Lower lobe of right lung (tissue), 2 donors: ENCODE results near the gene PABPN1L. TPM values are rescaled to one million over a fixed set of nuclear protein-coding genes. Genes with fewer than 3 reads are reported as not detected.
A peak's percentile ranks its signal among the peaks of the same experiment; 100 is the strongest.

Experiments used
- ATAC-seq, 2 donors: fragments of 200-7000 bp; cut with Tn5 transposase; one replicate each; pipeline ENCODE4 v1.9.1; 2020 to 2022; ENCODE audit warnings: mild to moderate bottlenecking in 2 of 2, moderate library complexity in 2 of 2
- DNase-seq: peaks from one replicate; pipeline ENCODE4 v3.0.0-alpha.2; 2020
- H3K27ac ChIP-seq: fragments of 200-600 bp; one replicate; pipeline ENCODE4 v1.8.0; 2022
- H3K27me3 ChIP-seq: fragments of 200-600 bp; one replicate; pipeline ENCODE4 v1.8.0; 2022; ENCODE audit warnings: low read depth
- H3K36me3 ChIP-seq: fragments of 200-600 bp; one replicate; pipeline ENCODE4 v1.8.0; 2022; ENCODE audit warnings: mild to moderate bottlenecking
- H3K4me1 ChIP-seq: fragments of 200-600 bp; one replicate; pipeline ENCODE4 v1.8.0; 2022
- H3K4me3 ChIP-seq: fragments of 200-600 bp; one replicate; pipeline ENCODE4 v1.8.0; 2022; ENCODE audit warnings: mild to moderate bottlenecking
- H3K9me3 ChIP-seq: fragments of 200-600 bp; one replicate; pipeline ENCODE4 v1.8.0; 2022
- CTCF ChIP-seq: fragments of 200-600 bp; IDR thresholded peaks from one replicate; pipeline ENCODE4 v1.8.0; 2022; ENCODE audit warnings: antibody characterized with exemption, mild to moderate bottlenecking
- intact Hi-C: fragments of 100-400 bp; cut with DNase I; formaldehyde crosslinking; loops from one replicate; pipeline ENCODE4 v1.11.0; 2022
- total RNA-seq: library from RNA; stranded (reverse); fragmentation: NEBNext Ultra II Directional; extraction: Animal tissue kit (Norgen Biotek cat#: 25700); gene quantifications from one replicate; pipeline ENCODE4 v1.2.1, GENCODE V29; 2021
- donor health status: DM: no; HTN: yes; CAD: no; lungs with severe emphysema.

Gene PABPN1L
- total RNA-seq, 1 donor from 2014 or later: not detected

GRCh38 chr16:88853325-88853941 is 13.0 kb downstream of the PABPN1L start:
- H3K36me3 ChIP-seq: peaks cover 24% of the 10 kb centered on the region
- TF ChIP-seq CTCF: no peak
- ATAC-seq: no peak
- DNase-seq: peak; percentile 74
- no peaks in the 10 kb centered on the region for H3K9me3 ChIP-seq
- H3K27me3 ChIP-seq: no peaks in the 10 kb centered on the region
- H3K27ac ChIP-seq: no peak overlapping the region
- no peak overlapping the region for H3K4me3 ChIP-seq
- intact Hi-C loops: no loop called here
- H3K4me1 ChIP-seq: peaks cover 41% of the 10 kb centered on the region

- Histone ChIP-seq H3K4me3 (no peak overlapping the region), H3K36me3 (peaks cover 36% of the 10 kb centered on the region), H3K27me3 (no peaks in the 10 kb centered on the region), H3K4me1 (peaks cover 29% of the 10 kb centered on the region), H3K9me3 (no peaks in the 10 kb centered on the region), H3K27ac (no peak overlapping the region)
- DNase-seq (no peak), ATAC-seq (no peak)
- TF ChIP-seq CTCF: no peak
- intact Hi-C loops: no loop called here
Measured at GRCh38 chr16:88851616-88852015, 14.8 kb downstream of the PABPN1L start.

GRCh38 chr16:88850531-88851199 is 15.8 kb downstream of the PABPN1L start:
- no peak overlapping the region for H3K27ac ChIP-seq
- H3K36me3 ChIP-seq: peaks cover 36% of the 10 kb centered on the region
- peaks cover 22% of the 10 kb centered on the region for H3K4me1 ChIP-seq
- H3K4me3 ChIP-seq: no peak overlapping the region
- TF ChIP-seq CTCF: no peak
- intact Hi-C loops: no loop called here
- no peaks in the 10 kb centered on the region for H3K9me3 ChIP-seq
- ATAC-seq: no peak
- no peaks in the 10 kb centered on the region for H3K27me3 ChIP-seq
- no peak for DNase-seq

GRCh38 chr16:88848557-88848956 is 17.9 kb downstream of the PABPN1L start:
- no peaks in the 10 kb centered on the region for H3K27me3 ChIP-seq
- DNase-seq (no peak), ATAC-seq (no peak)
- intact Hi-C loops: no loop called here
- TF ChIP-seq CTCF: no peak
- H3K4me1 ChIP-seq: peaks cover 3% of the 10 kb centered on the region
- no peak overlapping the region for H3K4me3 ChIP-seq
- no peaks in the 10 kb centered on the region for H3K9me3 ChIP-seq
- H3K27ac ChIP-seq: no peak overlapping the region
- H3K36me3 ChIP-seq: peaks cover 36% of the 10 kb centered on the region

GRCh38 chr16:88847654-88848053 is 18.8 kb downstream of the PABPN1L start:
- Histone ChIP-seq H3K36me3 (peaks cover 40% of the 10 kb centered on the region), H3K9me3 (no peaks in the 10 kb centered on the region), H3K27me3 (no peaks in the 10 kb centered on the region), H3K4me3 (no peak overlapping the region), H3K27ac (no peak overlapping the region), H3K4me1 (no peaks in the 10 kb centered on the region)
- ATAC-seq (no peak), DNase-seq (no peak)
- intact Hi-C loops: no loop called here
- TF ChIP-seq CTCF: no peak
